ENCODE data around the gene GDI1.

GDI1 gene

GRCh38 chrX:154434394-154435168, 2.4 kb upstream of the GDI1 start:
- H3K4me3 ChIP-seq (replicated peaks; ENCODE audit: low read depth, low read length) = no peak overlapping the region
- peaks cover 6% of the 10 kb centered on the region for H3K36me3 ChIP-seq (ENCODE audit: control insufficient read depth, insufficient read depth, low read length)
- TF ChIP-seq CTCF (IDR thresholded peaks at IDR 0.05; ENCODE audit: insufficient read depth, low read length, poor library complexity, severe bottlenecking) = no peak
- no peaks in the 10 kb centered on the region for H3K27me3 ChIP-seq (replicated peaks; ENCODE audit: control insufficient read depth, insufficient read depth, low read length)
- no peak for DNase-seq (ENCODE audit: extremely low read depth, insufficient read length)

GRCh38 chrX:154435171-154435733, 1.7 kb upstream of the GDI1 start:
- no peak overlapping the region for H3K4me3 ChIP-seq (replicated peaks; ENCODE audit: low read depth, low read length)
- H3K36me3 ChIP-seq (ENCODE audit: control insufficient read depth, insufficient read depth, low read length) = peaks cover 6% of the 10 kb centered on the region
- no peak for DNase-seq (ENCODE audit: extremely low read depth, insufficient read length)
- H3K27me3 ChIP-seq (replicated peaks; ENCODE audit: control insufficient read depth, insufficient read depth, low read length) = no peaks in the 10 kb centered on the region
- no peak for TF ChIP-seq CTCF (IDR thresholded peaks at IDR 0.05; ENCODE audit: insufficient read depth, low read length, poor library complexity, severe bottlenecking)

GRCh38 chrX:154436374-154436982, 476 bp upstream of the GDI1 start:
- peak; percentile 65 for DNase-seq (ENCODE audit: extremely low read depth, insufficient read length)

GRCh38 chrX:154437971-154438893, 1.3 kb downstream of the GDI1 start:
- Histone ChIP-seq H3K4me3 (replicated peaks; ENCODE audit: low read depth, low read length) (peak overlapping the region; percentile 81), H3K36me3 (ENCODE audit: control insufficient read depth, insufficient read depth, low read length) (peaks cover 1% of the 10 kb centered on the region), H3K27me3 (replicated peaks; ENCODE audit: control insufficient read depth, insufficient read depth, low read length) (no peaks in the 10 kb centered on the region)
- DNase-seq (ENCODE audit: extremely low read depth, insufficient read length) = no peak
- no peak for TF ChIP-seq CTCF (IDR thresholded peaks at IDR 0.05; ENCODE audit: insufficient read depth, low read length, poor library complexity, severe bottlenecking)

More at GRCh38 chrX:154436374-154436982, 476 bp upstream of the GDI1 start:
- peaks cover 6% of the 10 kb centered on the region for H3K36me3 ChIP-seq (ENCODE audit: control insufficient read depth, insufficient read depth, low read length)
- no peaks in the 10 kb centered on the region for H3K27me3 ChIP-seq (replicated peaks; ENCODE audit: control insufficient read depth, insufficient read depth, low read length)
- no peak for TF ChIP-seq CTCF (IDR thresholded peaks at IDR 0.05; ENCODE audit: insufficient read depth, low read length, poor library complexity, severe bottlenecking)
- H3K4me3 ChIP-seq (replicated peaks; ENCODE audit: low read depth, low read length) = peak overlapping the region; percentile 81

- no peak for TF ChIP-seq CTCF (IDR thresholded peaks at IDR 0.05; ENCODE audit: insufficient read depth, low read length, poor library complexity, severe bottlenecking)
- Histone ChIP-seq H3K36me3 (ENCODE audit: control insufficient read depth, insufficient read depth, low read length) (peaks cover 1% of the 10 kb centered on the region), H3K27me3 (replicated peaks; ENCODE audit: control insufficient read depth, insufficient read depth, low read length) (no peaks in the 10 kb centered on the region), H3K4me3 (replicated peaks; ENCODE audit: low read depth, low read length) (no peak overlapping the region)
- no peak for DNase-seq (ENCODE audit: extremely low read depth, insufficient read length)
Measured at GRCh38 chrX:154439841-154440240, 2.9 kb downstream of the GDI1 start.
